Thymus (tissue), 14 donors: ENCODE measurements around the gene NGDN. TPM values are rescaled to one million over a fixed set of nuclear protein-coding genes. Genes with fewer than 3 reads are reported as not detected.
"Not testable (repeated sequence)": the region's sequence is repeated elsewhere in the genome, so short reads cannot be mapped to it uniquely, and the experiment has no call there.

Source experiments
- DNase-seq, 9 donors: peaks; one replicate each; pipeline ENCODE4 v3.0.0-alpha.2; 2013; ENCODE audit warnings: low spot score in 9 of 9, low read depth in 6 of 9, missing footprints in 1 of 9
- H3K27ac ChIP-seq, 2 donors: one replicate each; pipeline ENCODE4 v1.5.1; 2013; ENCODE audit warnings: control low read depth in 1 of 2, low read depth in 1 of 2, low read length in 1 of 2, mild to moderate bottlenecking in 1 of 2, moderate library complexity in 1 of 2
- H3K27me3 ChIP-seq, 2 donors: one replicate each; pipeline ENCODE4 v1.5.1; 2013; ENCODE audit warnings: low read length in 1 of 2; ENCODE audit not compliant: control insufficient read depth in 2 of 2, insufficient read depth in 1 of 2
- H3K36me3 ChIP-seq, 2 donors: one replicate each; pipeline ENCODE4 v1.5.1; 2013; ENCODE audit warnings: low read length in 1 of 2, mild to moderate bottlenecking in 1 of 2, moderate library complexity in 1 of 2; ENCODE audit not compliant: control insufficient read depth in 2 of 2, insufficient read depth in 2 of 2
- H3K4me1 ChIP-seq, 2 donors: one replicate each; pipeline ENCODE4 v1.5.1; 2013; ENCODE audit warnings: low read length in 2 of 2; ENCODE audit not compliant: control insufficient read depth in 2 of 2, insufficient read depth in 2 of 2
- H3K4me3 ChIP-seq, 2 donors: one replicate each; pipeline ENCODE4 v1.5.1; 2013; ENCODE audit warnings: low read length in 2 of 2, control low read depth in 1 of 2, mild to moderate bottlenecking in 1 of 2
- H3K9me3 ChIP-seq, 2 donors: one replicate each; pipeline ENCODE4 v1.5.1; 2013; ENCODE audit warnings: low read length in 1 of 2, mild to moderate bottlenecking in 1 of 2; ENCODE audit not compliant: control insufficient read depth in 2 of 2, insufficient read depth in 1 of 2
- WGBS: extraction: QIAGEN DNeasy Blood & Tissue Kit; methylation state at CpG from one replicate; pipeline ENCODE4 v1.1.7; 2013; 5-methylcytosine and 5-hydroxymethylcytosine counted together
- long read RNA-seq, 10 donors: transcript quantifications; one replicate each; lab custom pipeline, GENCODE V29; 2026
- polyA plus RNA-seq: library from polyadenylated mRNA; stranded (reverse); fragments of 200-250 nt; gene quantifications from one replicate; pipeline ENCODE4 v1.2.3, GENCODE V29; 2013
- total RNA-seq: library from RNA; stranded (reverse); fragments of 120-200 nt; gene quantifications from one replicate; pipeline ENCODE4 v1.2.4, GENCODE V29; 2013
- donor health status: healthy.

NGDN gene
- total RNA-seq, result 66.0 TPM
- 49.6 TPM for polyA plus RNA-seq
- long read RNA-seq, donor 1, partial matches to known transcripts, result 0 of 4 reads
- long read RNA-seq, donor 1, other reads (novel, unspliced or antisense), result 0 of 4 reads
- long read RNA-seq, donor 2, result 0 reads
- long read RNA-seq, donor 3, transcript NGDN-202 (11 exons, 1,143 nt), result major isoform, 34 of 68 reads
- long read RNA-seq, donor 3, partial matches to known transcripts, result 30 of 68 reads
- long read RNA-seq, donor 3, other reads (novel, unspliced or antisense), result 0 of 68 reads
- long read RNA-seq, donor 4, transcript NGDN-202 (11 exons, 1,143 nt), result major isoform, 8 of 24 reads
- long read RNA-seq, donor 4, partial matches to known transcripts, result 13 of 24 reads
- long read RNA-seq, donor 4, other reads (novel, unspliced or antisense), result 0 of 24 reads
- long read RNA-seq, donor 5, transcript NGDN-202 (11 exons, 1,143 nt), result major isoform, 35 of 59 reads
- long read RNA-seq, donor 5, partial matches to known transcripts, result 19 of 59 reads
- long read RNA-seq, donor 5, other reads (novel, unspliced or antisense), result 0 of 59 reads
- long read RNA-seq, donor 6, transcript NGDN-202 (11 exons, 1,143 nt), result major isoform, 23 of 39 reads
- long read RNA-seq, donor 6, partial matches to known transcripts, result 13 of 39 reads
- long read RNA-seq, donor 6, other reads (novel, unspliced or antisense), result 0 of 39 reads
- long read RNA-seq, donor 7, transcript NGDN-202 (11 exons, 1,143 nt), result major isoform, 25 of 37 reads
- long read RNA-seq, donor 7, partial matches to known transcripts, result 12 of 37 reads
- long read RNA-seq, donor 7, other reads (novel, unspliced or antisense), result 0 of 37 reads
- long read RNA-seq, donor 8, transcript NGDN-202 (11 exons, 1,143 nt), result major isoform, 8 of 8 reads
- long read RNA-seq, donor 8, partial matches to known transcripts, result 0 of 8 reads
- long read RNA-seq, donor 8, other reads (novel, unspliced or antisense), result 0 of 8 reads
- long read RNA-seq, donor 9, transcript NGDN-202 (11 exons, 1,143 nt), result major isoform, 14 of 23 reads
- long read RNA-seq, donor 9, partial matches to known transcripts, result 7 of 23 reads
- long read RNA-seq, donor 9, other reads (novel, unspliced or antisense), result 0 of 23 reads
- long read RNA-seq, donor 10, transcript NGDN-202 (11 exons, 1,143 nt), result major isoform, 15 of 24 reads
- long read RNA-seq, donor 10, partial matches to known transcripts, result 8 of 24 reads
- long read RNA-seq, donor 10, other reads (novel, unspliced or antisense), result 0 of 24 reads

- peak within 1 kb of the TSS; percentile 82 to 88 for H3K27ac ChIP-seq
- DNase-seq, result peak; percentile 90 to 100 (median 97)
- H3K36me3 ChIP-seq, result peaks cover 10 to 15% of the 10 kb centered on the region in 2 donors
- peaks cover 4 to 8% of the 10 kb centered on the region in 2 donors for H3K4me1 ChIP-seq
- WGBS, result 5% methylated on average over 41 of the region's 41 CpGs
- peaks cover 0 to 3% of the 10 kb centered on the region in 2 donors for H3K9me3 ChIP-seq
- H3K27me3 ChIP-seq, result no peaks in the 10 kb centered on the region
- peak within 1 kb of the TSS; percentile 70 to 82 for H3K4me3 ChIP-seq
Measured at GRCh38 chr14:23469127-23469905, at the start of gene NGDN. Gene NGDN (plus strand): TSS chr14:23469703. CDS start chr14:23469716, 13 bp downstream.

GRCh38 chr14:23421594-23421993, 47.9 kb upstream of the NGDN start:
- Histone ChIP-seq H3K9me3 (no peaks in the 10 kb centered on the region), H3K4me1 (no peaks in the 10 kb centered on the region), H3K36me3 (no peaks in the 10 kb centered on the region), H3K27ac (no peak overlapping the region), H3K4me3 (no peak overlapping the region), H3K27me3 (no peaks in the 10 kb centered on the region)
- DNase-seq, result no peak

- WGBS, result 93% methylated on average over 6 of the region's 6 CpGs
Measured at GRCh38 chr14:23423657-23424056, 45.8 kb upstream of the NGDN start.

GRCh38 chr14:23425169-23425568, 44.3 kb upstream of the NGDN start:
- no peaks in the 10 kb centered on the region for H3K4me1 ChIP-seq
- no peaks in the 10 kb centered on the region for H3K36me3 ChIP-seq
- no peaks in the 10 kb centered on the region for H3K27me3 ChIP-seq
- H3K4me3 ChIP-seq, result no peak overlapping the region
- no peaks in the 10 kb centered on the region for H3K9me3 ChIP-seq
- WGBS, result 92% methylated on average over 10 of the region's 10 CpGs
- DNase-seq, result no peak
- H3K27ac ChIP-seq, result no peak overlapping the region

More at GRCh38 chr14:23423657-23424056, 45.8 kb upstream of the NGDN start:
- H3K4me1 ChIP-seq, result no peaks in the 10 kb centered on the region
- H3K4me3 ChIP-seq, result no peak overlapping the region
- no peak for DNase-seq
- H3K27me3 ChIP-seq, result no peaks in the 10 kb centered on the region
- H3K36me3 ChIP-seq, result no peaks in the 10 kb centered on the region
- H3K27ac ChIP-seq, result no peak overlapping the region
- no peaks in the 10 kb centered on the region for H3K9me3 ChIP-seq

- 96% methylated on average over 6 of the region's 6 CpGs for WGBS
- not testable (repeated sequence) for DNase-seq, H3K36me3 ChIP-seq
Measured at GRCh38 chr14:23425798-23426197, 43.7 kb upstream of the NGDN start.

GRCh38 chr14:23428686-23429495, 40.6 kb upstream of the NGDN start:
- H3K9me3 ChIP-seq, result no peaks in the 10 kb centered on the region
- H3K27me3 ChIP-seq, result no peaks in the 10 kb centered on the region
- DNase-seq, result no peak
- no peaks in the 10 kb centered on the region for H3K4me1 ChIP-seq
- WGBS, result 95% methylated on average over 13 of the region's 13 CpGs
- no peak overlapping the region for H3K4me3 ChIP-seq
- no peak overlapping the region for H3K27ac ChIP-seq
- H3K36me3 ChIP-seq, result no peaks in the 10 kb centered on the region

More at GRCh38 chr14:23425798-23426197, 43.7 kb upstream of the NGDN start:
- H3K27me3 ChIP-seq, H3K4me1 ChIP-seq, H3K9me3 ChIP-seq, H3K27ac ChIP-seq, H3K4me3 ChIP-seq: not testable (repeated sequence)

GRCh38 chr14:23430016-23430722, 39.3 kb upstream of the NGDN start:
- 87% methylated on average over 10 of the region's 10 CpGs for WGBS
- no peaks in the 10 kb centered on the region for H3K36me3 ChIP-seq
- no peak for DNase-seq
- H3K27me3 ChIP-seq, result no peaks in the 10 kb centered on the region
- no peaks in the 10 kb centered on the region for H3K4me1 ChIP-seq
- no peak overlapping the region for H3K27ac ChIP-seq
- no peak overlapping the region for H3K4me3 ChIP-seq
- no peaks in the 10 kb centered on the region for H3K9me3 ChIP-seq
